NCI-H2107 treated with DMSO at 0.1 percent for 48 hours (cell line): ENCODE results near the gene TPR.
A peak's percentile ranks its signal among the peaks of the same experiment; 100 is the strongest.

ENCODE experiments used
- DNase-seq: peaks from one replicate; lab custom pipeline; 2025; ENCODE audit not compliant: unreplicated experiment; lab: John Stamatoyannopoulos, UW

Gene TPR

GRCh38 chr1:186330758-186331157 is 44.3 kb downstream of the TPR start:
- DNase-seq: no peak

DNA sequence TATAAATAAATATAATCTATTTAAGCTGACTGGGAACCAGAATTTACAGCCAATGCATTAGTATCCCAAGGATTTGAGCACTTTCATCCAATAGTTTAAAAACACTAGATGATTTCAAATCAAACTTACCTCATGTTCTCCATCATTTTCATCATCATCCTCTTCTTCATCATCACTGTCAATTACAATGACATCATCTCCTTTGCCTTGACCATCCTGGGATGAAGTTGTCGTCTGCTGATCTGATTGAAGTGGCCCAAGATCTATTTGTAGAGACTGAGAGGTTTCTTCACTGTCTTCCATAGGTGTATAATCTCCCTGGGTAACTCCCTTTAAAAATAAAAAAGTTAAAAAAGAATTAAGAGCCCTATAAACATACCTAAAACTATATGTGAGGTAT is 47.7 kb downstream of the TPR start:
- no peak for DNase-seq

GRCh38 chr1:186326009-186326408 is 49.0 kb downstream of the TPR start:
- DNase-seq: no peak

GRCh38 chr1:186325239-186325638 is 49.8 kb downstream of the TPR start:
- no peak for DNase-seq

DNA sequence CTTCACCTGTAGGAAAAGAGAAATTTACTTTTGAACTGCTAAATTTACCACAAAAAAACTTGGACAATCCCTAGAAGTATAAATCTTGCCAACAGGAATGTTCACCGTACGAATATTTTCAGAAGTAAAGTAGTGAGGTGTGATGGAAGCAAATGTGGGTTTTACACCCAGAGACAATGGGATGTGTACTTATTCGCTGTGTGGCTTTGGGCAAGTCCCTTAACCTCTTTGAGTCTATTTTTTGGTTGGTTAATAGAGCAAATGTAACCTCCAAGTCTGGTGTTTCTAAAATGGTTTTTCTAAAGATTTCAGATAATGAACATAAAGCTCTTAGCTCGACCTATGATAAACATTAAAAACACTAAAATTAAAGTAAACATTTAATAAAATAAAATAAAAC is 51.2 kb downstream of the TPR start:
- DNase-seq: no peak

DNA sequence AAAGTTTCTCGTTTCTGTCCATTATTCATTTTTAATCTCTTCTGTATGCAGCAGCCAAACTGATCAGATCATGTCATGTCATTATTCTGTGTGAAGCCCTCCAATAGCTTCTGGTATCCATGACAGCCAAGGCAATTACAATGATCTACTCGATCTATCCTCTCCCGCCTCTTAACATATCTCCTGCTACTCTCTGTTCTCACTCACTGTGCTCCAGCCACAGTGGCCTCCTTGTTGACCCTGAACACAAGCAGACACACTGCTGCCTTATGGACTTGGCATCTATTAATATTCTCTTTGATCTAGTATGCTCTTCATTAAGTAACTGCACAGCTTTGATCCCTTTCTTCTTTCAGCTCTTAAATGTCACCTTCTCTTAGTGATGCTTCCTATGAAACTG is 59.5 kb downstream of the TPR start:
- DNase-seq: no peak

DNA sequence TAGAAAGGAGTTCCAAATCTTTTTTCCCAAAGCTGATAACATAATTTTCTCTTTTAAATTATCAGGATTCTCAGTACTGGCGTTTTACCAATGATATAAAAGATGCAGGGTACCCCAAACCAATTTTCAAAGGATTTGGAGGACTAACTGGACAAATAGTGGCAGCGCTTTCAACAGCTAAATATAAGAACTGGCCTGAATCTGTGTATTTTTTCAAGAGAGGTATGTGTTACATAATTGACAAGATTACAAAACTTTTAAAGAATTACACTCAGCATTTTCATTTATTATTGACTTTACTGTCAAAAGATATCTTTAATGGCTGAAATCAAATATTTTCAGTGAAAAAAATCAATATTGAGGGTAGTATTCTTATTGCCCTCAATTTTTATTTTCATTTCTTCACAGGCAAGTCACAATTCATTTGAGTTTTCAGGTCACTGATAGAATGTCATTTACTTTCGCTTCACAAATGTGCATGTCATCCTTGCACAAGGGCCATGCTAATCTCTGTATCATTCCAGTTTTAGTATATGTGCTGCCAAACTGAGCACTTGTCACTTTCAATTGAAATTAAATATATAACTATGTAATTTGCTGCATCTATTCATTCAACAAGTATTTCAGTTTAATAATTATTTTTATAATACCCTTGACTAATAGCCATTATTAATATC is 63.5 kb downstream of the TPR start:
- no peak for DNase-seq

DNA sequence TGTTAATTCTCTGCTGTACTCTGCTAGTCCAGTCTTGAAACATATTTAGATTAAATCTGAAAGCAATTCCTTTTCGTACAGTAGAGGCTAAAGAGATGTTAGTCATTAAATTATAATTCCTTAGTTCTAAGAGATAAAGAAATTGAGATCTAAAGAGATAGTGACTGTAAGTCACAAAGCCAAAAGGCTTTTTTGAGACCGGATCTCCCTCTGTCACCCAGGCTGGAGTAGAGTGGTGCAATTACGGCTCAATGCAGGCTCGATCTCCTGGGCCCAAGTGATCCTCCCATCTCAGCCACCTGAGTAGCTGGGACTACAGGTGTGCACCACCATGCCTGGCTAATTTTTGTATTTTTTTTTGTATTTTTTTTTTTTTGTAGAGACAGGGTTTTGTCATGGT is 64.7 kb downstream of the TPR start:
- DNase-seq: no peak

DNA sequence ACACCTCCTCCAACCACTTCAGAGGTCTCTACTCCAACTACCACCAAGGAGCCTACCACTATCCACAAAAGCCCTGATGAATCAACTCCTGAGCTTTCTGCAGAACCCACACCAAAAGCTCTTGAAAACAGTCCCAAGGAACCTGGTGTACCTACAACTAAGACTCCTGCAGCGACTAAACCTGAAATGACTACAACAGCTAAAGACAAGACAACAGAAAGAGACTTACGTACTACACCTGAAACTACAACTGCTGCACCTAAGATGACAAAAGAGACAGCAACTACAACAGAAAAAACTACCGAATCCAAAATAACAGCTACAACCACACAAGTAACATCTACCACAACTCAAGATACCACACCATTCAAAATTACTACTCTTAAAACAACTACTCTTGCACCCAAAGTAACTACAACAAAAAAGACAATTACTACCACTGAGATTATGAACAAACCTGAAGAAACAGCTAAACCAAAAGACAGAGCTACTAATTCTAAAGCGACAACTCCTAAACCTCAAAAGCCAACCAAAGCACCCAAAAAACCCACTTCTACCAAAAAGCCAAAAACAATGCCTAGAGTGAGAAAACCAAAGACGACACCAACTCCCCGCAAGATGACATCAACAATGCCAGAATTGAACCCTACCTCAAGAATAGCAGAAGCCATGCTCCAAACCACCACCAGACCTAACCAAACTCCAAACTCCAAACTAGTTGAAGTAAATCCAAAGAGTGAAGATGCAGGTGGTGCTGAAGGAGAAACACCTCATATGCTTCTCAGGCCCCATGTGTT is 66.6 kb downstream of the TPR start:
- no peak for DNase-seq

- DNase-seq: no peak
Observed at GRCh38 chr1:186307445-186307844, 67.6 kb downstream of the TPR start.

DNA sequence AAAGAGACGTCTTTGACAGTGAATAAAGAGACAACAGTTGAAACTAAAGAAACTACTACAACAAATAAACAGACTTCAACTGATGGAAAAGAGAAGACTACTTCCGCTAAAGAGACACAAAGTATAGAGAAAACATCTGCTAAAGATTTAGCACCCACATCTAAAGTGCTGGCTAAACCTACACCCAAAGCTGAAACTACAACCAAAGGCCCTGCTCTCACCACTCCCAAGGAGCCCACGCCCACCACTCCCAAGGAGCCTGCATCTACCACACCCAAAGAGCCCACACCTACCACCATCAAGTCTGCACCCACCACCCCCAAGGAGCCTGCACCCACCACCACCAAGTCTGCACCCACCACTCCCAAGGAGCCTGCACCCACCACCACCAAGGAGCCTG is 68.5 kb downstream of the TPR start:
- no peak for DNase-seq

DNA sequence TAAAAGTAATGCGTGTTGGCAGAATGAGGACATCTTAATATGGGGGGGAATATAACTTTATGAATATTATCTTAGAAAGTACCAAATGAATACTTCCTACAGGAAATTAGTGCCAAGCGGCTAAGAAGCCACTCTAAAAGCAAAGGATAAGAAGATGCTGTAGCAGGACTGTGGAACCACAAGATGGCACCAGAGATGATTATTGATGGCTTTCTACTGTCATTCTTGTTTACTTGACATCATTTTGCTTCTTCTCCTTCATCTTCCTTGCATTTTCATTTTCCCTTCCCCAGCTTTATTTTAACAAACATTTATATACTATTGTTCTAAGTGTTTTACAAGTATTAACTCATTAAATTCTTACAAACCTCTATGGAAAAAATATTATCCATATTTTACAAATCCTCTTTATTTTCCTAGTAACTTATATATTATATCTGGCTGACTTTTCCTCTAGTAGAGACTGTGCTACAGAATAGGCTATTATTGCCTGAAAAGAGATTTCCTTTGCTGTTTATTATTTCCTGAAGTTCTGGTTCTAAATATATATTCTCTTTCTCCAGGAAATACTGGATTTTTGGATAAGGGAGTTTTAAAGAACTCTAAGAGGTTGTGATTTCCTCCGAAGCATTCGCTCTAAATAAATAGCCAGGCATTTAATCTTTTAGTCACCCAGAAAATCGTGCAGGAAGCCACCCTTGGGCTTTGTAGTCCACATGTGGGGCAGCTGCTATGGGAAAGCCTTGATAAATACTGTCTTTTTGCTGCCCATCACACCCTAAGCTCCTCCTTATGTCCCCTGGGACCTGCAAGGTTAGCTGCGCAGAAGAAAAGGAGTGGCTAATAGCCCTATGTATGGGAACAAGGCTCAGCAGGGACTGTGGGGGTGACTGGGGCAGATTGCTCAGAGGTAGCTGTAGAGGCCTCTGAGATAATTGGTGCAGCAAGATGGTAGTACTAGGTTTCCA is 69.8 kb downstream of the TPR start:
- peak; percentile 8 for DNase-seq

- DNase-seq: no peak
Observed at GRCh38 chr1:186303911-186304310, 71.1 kb downstream of the TPR start.

DNA sequence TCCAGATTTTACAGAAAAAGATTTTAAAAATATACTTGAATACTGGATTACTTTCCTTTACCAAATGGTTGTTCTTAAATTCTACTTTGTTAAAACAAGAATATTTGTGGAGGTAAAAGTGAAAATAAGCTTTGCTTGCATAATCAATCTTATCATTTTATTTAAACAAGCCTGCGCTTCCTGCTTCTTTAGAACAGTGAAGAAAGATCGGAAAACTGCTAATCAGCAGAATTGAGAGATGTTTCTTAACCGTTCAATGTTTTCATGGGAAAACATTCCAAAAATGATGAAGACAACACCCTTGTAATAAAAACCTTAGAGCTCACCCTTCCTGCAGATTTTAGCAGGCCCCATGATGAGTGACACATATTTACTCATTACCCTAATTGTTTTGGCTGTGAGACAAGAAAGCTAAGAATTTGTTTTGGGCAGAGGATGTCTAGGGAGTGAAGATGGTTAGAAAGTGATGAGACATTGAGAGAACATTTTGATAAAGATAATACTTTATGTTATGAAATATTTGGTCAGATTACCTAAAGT is 72.6 kb downstream of the TPR start:
- DNase-seq: no peak

DNA sequence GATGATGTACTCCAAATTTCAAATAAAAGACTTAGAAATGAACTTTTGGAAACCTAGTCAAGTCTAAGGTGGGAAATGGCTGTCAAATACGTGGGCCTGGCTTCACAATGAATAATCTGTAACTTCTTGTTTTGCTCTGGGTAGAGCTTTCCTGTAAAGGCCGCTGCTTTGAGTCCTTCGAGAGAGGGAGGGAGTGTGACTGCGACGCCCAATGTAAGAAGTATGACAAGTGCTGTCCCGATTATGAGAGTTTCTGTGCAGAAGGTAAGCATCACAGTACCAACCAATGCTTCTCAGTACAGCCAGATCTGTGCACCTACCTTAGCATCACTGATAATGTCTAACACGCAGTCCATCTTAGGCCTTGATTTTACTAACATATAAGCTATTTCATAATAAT is 73.6 kb downstream of the TPR start:
- no peak for DNase-seq

DNA sequence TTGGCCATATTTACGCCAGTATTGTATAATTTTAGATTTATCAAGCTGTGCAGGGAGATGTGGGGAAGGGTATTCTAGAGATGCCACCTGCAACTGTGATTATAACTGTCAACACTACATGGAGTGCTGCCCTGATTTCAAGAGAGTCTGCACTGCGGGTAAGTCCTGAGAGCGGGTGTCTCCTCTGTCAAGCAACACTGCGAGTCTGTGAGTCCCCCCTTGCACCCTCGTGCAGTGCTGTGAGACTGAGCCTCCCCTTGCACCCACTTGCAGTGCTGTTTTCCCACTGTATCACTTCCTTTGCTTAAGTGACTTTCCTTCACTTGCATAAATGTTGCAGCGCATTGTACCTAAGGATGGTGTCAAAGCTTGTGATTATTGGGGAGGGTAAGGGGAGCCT is 75.0 kb downstream of the TPR start:
- no peak for DNase-seq

GRCh38 chr1:186299570-186299969 is 75.5 kb downstream of the TPR start:
- no peak for DNase-seq

DNA sequence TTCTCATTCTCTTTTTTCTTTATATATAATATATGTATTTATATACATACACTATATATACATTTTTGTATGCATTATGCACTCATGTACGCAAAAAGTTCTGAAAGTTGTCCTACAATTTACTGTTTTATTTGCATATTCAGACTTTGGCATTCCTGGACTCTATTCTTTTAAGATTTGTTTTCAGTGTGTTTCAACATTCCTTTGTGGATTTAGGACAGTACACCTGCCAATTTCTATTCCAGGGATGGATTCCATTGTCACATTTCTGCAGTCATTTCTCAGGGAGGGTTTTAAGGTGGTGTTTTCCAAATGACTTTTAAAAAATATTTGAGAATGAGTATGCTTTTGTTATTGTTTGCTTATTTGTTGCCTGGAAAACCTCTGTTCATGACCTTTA is 76.2 kb downstream of the TPR start:
- no peak for DNase-seq

DNA sequence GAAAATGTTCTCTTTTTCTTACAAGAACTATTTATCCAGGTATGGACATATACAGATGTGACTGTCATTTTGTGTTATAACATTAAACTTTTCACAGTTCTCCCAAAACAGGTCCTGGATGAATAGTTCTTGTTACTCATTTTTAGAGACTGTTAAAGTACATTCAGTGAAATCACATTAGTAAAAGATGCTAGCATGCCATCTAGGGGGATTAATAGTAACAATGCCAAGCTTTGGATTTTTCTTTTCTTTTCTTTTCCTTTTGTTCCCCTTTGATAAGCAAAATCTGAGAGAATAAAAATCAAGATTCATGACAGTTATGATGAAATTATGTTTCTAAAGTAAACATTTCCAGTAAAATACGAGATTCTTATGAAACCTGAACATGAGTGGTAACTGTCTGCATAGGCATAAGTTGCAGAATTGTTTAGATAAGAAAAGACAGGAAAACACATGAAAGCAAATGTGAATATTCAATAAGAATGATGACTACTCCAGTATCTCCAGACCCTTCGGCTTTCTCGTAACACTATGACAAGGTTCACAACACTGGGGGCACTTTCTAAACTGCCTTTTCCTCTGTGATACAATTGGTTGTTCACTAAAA is 77.5 kb downstream of the TPR start:
- no peak for DNase-seq

GRCh38 chr1:186295980-186296379 is 79.1 kb downstream of the TPR start, which contains the start of gene PRG4:
TSS of gene PRG4 (plus strand) at chr1:186296279.
- DNase-seq: no peak

DNA sequence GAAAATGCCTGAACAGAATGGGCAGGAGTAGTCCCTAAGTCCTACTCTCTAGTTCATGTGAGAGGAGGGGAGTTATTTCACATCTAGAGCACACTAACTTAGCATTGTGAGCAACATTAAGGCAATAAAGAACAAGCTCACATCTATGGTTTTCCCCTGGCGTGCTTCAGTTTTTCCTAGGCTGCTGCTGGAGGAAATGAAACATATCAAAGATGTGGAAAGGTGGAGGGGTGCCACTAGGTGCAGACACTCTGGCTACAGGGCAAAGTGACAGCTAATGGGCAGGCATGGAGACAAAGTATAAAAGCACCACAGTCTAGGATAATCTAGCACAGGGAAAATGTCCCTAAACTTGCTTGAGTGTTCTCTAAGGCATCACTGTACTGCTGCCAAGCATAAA is 82.2 kb downstream of the TPR start:
- no peak for DNase-seq
